Panc1 (cell line): ENCODE results near the gene JUN.

Source experiments
- POLR2AphosphoS5 ChIP-seq: IDR thresholded peaks from 2 replicates; pipeline ENCODE4 v1.6.1; 2012; ENCODE audit warnings: mild to moderate bottlenecking, low read depth, low read length, moderate library complexity
- SIN3A ChIP-seq: IDR thresholded peaks from 2 replicates; pipeline ENCODE4 v1.6.1; 2012; ENCODE audit warnings: low read depth, mild to moderate bottlenecking, low read length, moderate library complexity, borderline replicate concordance; ENCODE audit not compliant: insufficient read depth
- TCF7L2 ChIP-seq: IDR thresholded peaks from 2 replicates; pipeline ENCODE4 v1.6.1; 2011; ENCODE audit warnings: mild to moderate bottlenecking, low read depth, low read length, inconsistent platforms
- TF ChIP-seq, protein P1 (sequence below): fragments of 450-650 bp; IDR thresholded peaks from 2 replicates; pipeline ENCODE4 v1.5.1; 2017; ENCODE audit warnings: mild to moderate bottlenecking
- TF ChIP-seq, protein P2 (sequence below), 2 experiments: IDR thresholded peaks; 2 replicates each; pipeline ENCODE4 v1.6.1; 2011 to 2012; ENCODE audit warnings: low read depth in 2 of 2, control low read depth in 1 of 2, low read length in 1 of 2, mild to moderate bottlenecking in 1 of 2, moderate library complexity in 1 of 2; ENCODE audit not compliant: insufficient read depth in 1 of 2

- TF ChIP-seq, protein P1, sequence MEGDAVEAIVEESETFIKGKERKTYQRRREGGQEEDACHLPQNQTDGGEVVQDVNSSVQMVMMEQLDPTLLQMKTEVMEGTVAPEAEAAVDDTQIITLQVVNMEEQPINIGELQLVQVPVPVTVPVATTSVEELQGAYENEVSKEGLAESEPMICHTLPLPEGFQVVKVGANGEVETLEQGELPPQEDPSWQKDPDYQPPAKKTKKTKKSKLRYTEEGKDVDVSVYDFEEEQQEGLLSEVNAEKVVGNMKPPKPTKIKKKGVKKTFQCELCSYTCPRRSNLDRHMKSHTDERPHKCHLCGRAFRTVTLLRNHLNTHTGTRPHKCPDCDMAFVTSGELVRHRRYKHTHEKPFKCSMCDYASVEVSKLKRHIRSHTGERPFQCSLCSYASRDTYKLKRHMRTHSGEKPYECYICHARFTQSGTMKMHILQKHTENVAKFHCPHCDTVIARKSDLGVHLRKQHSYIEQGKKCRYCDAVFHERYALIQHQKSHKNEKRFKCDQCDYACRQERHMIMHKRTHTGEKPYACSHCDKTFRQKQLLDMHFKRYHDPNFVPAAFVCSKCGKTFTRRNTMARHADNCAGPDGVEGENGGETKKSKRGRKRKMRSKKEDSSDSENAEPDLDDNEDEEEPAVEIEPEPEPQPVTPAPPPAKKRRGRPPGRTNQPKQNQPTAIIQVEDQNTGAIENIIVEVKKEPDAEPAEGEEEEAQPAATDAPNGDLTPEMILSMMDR: no peak
- TF ChIP-seq, protein P2, sequence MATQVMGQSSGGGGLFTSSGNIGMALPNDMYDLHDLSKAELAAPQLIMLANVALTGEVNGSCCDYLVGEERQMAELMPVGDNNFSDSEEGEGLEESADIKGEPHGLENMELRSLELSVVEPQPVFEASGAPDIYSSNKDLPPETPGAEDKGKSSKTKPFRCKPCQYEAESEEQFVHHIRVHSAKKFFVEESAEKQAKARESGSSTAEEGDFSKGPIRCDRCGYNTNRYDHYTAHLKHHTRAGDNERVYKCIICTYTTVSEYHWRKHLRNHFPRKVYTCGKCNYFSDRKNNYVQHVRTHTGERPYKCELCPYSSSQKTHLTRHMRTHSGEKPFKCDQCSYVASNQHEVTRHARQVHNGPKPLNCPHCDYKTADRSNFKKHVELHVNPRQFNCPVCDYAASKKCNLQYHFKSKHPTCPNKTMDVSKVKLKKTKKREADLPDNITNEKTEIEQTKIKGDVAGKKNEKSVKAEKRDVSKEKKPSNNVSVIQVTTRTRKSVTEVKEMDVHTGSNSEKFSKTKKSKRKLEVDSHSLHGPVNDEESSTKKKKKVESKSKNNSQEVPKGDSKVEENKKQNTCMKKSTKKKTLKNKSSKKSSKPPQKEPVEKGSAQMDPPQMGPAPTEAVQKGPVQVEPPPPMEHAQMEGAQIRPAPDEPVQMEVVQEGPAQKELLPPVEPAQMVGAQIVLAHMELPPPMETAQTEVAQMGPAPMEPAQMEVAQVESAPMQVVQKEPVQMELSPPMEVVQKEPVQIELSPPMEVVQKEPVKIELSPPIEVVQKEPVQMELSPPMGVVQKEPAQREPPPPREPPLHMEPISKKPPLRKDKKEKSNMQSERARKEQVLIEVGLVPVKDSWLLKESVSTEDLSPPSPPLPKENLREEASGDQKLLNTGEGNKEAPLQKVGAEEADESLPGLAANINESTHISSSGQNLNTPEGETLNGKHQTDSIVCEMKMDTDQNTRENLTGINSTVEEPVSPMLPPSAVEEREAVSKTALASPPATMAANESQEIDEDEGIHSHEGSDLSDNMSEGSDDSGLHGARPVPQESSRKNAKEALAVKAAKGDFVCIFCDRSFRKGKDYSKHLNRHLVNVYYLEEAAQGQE (IDR thresholded peaks at IDR 0.05; ENCODE audit: insufficient read depth in 1 of 2, low read depth in 2 of 2, low read length in 1 of 2): no peak
- TF ChIP-seq SIN3A (no peak), POLR2AphosphoS5 (no peak), TCF7L2 (no peak)
Measured at GRCh38 chr1:58792846-58793245, 9.0 kb upstream of the JUN start.
